ENCODE data around the gene HTR1B. TPM values are rescaled to one million over a fixed set of nuclear protein-coding genes. Genes with fewer than 3 reads are reported as not detected.
A peak's percentile ranks its signal among the peaks of the same experiment; 100 is the strongest.

HTR1B gene, protein sequence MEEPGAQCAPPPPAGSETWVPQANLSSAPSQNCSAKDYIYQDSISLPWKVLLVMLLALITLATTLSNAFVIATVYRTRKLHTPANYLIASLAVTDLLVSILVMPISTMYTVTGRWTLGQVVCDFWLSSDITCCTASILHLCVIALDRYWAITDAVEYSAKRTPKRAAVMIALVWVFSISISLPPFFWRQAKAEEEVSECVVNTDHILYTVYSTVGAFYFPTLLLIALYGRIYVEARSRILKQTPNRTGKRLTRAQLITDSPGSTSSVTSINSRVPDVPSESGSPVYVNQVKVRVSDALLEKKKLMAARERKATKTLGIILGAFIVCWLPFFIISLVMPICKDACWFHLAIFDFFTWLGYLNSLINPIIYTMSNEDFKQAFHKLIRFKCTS
- not detected for polyA plus RNA-seq (ENCODE audit: low read depth in 6 of 6)

DNA sequence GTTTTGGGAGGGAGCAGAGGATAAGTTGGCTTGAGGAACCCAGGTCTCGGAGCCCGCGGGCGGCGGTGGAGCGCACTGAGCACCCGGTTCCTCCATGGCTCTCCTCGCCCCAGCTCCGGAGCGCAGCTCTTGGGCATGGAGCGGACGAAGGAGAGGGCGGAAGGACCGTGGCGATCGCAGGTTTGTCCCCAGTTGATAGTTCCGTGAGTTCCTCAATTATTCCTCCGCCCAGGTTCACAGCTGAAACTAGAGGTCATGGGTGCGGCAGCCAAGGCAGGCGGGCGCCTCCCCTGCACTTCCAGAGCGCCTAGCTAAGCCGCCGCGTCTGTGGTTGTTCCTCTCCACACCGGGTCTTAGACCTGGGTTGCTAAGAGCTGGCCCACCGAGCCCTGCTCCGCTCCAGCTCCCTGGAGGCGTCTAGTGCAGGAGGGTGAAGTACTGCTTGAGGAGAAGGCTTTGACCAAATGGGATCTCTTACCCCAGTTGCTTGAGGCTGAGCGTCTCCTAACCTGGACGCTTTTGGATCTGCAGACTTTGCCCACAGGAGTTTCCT, at the start of gene HTR1B:
HTR1B (minus strand) TSS at position 184 of the 553 bp plus-strand sequence; CDS start at position 96, 88 bp downstream.
- DNase-seq (no peak), ATAC-seq (ENCODE audit: low read depth in 2 of 2) (no peak)
- H3K4me1 Mint-ChIP-seq = peaks cover 22 to 38% (median 25%) of the 10 kb centered on the region in 3 donors
- H3K4me3 Mint-ChIP-seq = peak within 1 kb of the TSS; percentile 42 to 88 (median 72)
- H3K9me3 Mint-ChIP-seq = peaks cover 0 to 24% (median 5%) of the 10 kb centered on the region in 7 donors
- peaks cover 0 to 25% of the 10 kb centered on the region in 2 donors for H3K36me3 Mint-ChIP-seq
- peaks cover 59 to 81% (median 79%) of the 10 kb centered on the region in 3 donors for H3K27me3 Mint-ChIP-seq
- peak within 1 kb of the TSS in 1 of 6 donors; percentile 67 for H3K27ac Mint-ChIP-seq

DNA sequence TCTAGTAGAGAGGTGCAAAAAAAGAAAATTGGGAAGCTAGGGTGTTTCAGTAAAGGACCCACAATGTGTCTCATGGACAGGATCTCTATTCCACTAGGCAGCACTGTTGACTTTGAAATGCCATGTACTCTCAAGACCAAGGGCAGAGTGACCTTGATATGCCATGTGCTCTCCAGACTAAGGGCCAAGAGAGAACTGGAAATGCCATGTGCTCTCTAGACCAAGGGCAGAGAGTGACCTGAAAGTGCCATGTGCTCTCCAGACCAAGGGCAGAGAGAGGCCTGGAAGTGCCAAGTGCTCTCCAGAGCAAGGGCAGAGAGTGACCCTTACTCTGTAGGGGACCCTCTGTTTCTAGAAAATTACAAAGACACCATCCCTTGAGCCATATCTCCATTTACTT, 49.3 kb upstream of the HTR1B start:
- H3K27me3 Mint-ChIP-seq = no peaks in the 10 kb centered on the region
- peak overlapping the region in 1 of 8 donors; percentile 61 for H3K4me3 Mint-ChIP-seq
- DNase-seq (no peak), ATAC-seq (ENCODE audit: low read depth in 2 of 2) (no peak)
- H3K27ac Mint-ChIP-seq = no peak overlapping the region
- H3K4me1 Mint-ChIP-seq = no peaks in the 10 kb centered on the region
- H3K9me3 Mint-ChIP-seq = peaks cover 11 to 30% (median 21%) of the 10 kb centered on the region in 7 donors
- no peaks in the 10 kb centered on the region for H3K36me3 Mint-ChIP-seq

DNA sequence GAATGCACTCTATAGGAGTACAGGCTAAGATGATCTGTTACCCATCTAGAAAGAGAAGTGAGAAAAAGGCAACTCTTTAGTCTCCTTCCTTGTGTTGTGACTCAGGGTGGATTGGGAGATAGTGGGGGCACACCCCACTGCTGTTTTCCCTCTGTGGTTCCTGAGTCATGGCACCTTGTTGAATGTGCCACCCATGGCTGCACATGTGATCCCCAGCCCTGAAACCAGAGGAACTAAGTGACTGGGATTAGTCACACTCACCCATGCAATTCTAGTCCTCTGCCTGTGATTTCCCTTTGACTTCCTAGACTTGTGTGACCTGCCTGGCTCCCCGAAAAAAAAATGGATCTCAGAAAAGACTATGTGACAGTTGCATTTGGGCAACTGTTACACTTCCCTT, 48.6 kb upstream of the HTR1B start:
- no peak overlapping the region for H3K4me3 Mint-ChIP-seq
- H3K27me3 Mint-ChIP-seq = no peaks in the 10 kb centered on the region
- no peaks in the 10 kb centered on the region for H3K4me1 Mint-ChIP-seq
- peaks cover 11 to 28% (median 24%) of the 10 kb centered on the region in 7 donors for H3K9me3 Mint-ChIP-seq
- DNase-seq (no peak), ATAC-seq (ENCODE audit: low read depth in 2 of 2) (no peak)
- H3K36me3 Mint-ChIP-seq = no peaks in the 10 kb centered on the region
- no peak overlapping the region for H3K27ac Mint-ChIP-seq

DNA sequence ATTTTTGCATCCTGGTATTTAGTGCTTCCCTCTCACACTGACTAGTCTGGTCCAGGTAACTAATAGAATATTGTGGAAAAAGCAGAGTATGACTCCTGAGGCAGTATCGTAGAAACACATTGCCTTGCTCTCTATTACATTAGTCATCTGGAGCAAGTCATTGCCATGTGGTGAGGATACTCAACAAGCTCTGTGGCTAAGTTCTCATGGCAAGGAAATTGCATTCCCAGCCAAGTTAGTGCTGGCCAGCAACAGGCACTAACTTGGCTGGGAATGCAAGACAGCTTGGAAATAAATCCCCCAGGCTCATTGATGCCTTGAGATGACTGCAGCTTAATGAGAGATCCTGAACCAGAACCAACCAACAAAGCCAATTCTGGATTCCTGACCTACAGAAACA, 39.7 kb upstream of the HTR1B start:
- H3K27me3 Mint-ChIP-seq = no peaks in the 10 kb centered on the region
- no peak for ATAC-seq (ENCODE audit: low read depth in 2 of 2)
- H3K9me3 Mint-ChIP-seq = peaks cover 0 to 4% (median 0%) of the 10 kb centered on the region in 7 donors
- no peaks in the 10 kb centered on the region for H3K36me3 Mint-ChIP-seq
- no peaks in the 10 kb centered on the region for H3K4me1 Mint-ChIP-seq
- DNase-seq = no peak
- no peak overlapping the region for H3K4me3 Mint-ChIP-seq
- H3K27ac Mint-ChIP-seq = no peak overlapping the region

DNA sequence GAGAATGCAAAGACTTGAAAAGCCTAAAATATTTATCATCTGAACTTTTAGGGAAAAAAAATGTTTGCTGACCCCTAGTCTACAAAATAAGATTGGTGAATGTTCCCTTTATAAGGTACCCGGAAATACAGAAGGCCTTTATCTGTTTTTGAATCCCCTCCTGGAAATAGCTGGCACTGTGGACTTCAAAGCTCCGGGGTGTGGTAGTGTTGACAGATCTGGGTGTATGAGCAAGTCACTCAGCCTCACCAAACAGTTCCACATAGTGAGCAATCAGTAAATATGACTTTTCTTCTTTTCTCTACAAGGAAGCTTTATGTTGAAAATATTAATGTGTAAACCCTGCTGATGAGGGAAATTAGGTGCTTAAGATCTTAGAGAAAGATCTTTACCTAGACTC, 29.2 kb upstream of the HTR1B start:
- Mint-ChIP-seq H3K27ac (no peak overlapping the region), H3K4me3 (no peak overlapping the region), H3K4me1 (no peaks in the 10 kb centered on the region), H3K27me3 (no peaks in the 10 kb centered on the region), H3K9me3 (peaks cover 0 to 5% (median 0%) of the 10 kb centered on the region in 7 donors), H3K36me3 (no peaks in the 10 kb centered on the region)
- ATAC-seq (ENCODE audit: low read depth in 2 of 2) (no peak), DNase-seq (no peak)

DNA sequence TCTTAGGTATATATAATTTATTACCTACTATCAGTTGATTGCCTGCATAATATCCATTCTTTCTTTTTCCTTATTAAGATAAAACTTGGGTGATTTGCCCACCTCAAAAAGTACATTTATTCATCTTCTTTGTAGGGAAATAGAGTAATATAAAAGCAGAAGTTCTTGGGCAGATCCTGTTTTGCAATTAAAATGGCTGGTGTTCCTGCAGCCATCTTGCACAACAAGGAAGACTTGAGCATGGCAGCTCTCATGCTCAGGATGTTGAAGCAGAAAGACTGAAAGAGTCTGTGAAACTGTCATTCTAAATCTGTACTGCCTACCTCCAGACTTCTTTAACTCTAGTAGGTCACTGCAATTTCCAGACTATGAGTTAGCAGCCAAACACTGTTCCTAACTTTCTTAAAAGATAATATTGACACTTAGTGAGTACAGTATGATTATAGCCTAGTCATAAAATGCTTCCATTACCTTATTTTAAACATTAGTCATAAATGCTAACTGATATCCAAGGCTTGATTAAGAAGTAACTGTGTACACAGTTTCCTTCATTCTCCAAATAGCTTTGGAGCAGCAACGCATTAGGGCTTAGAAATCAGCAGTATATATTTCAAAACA, 24.6 kb upstream of the HTR1B start:
- DNase-seq = no peak
- H3K36me3 Mint-ChIP-seq = no peaks in the 10 kb centered on the region
- H3K27ac Mint-ChIP-seq = no peak overlapping the region
- no peaks in the 10 kb centered on the region for H3K4me1 Mint-ChIP-seq
- H3K27me3 Mint-ChIP-seq = no peaks in the 10 kb centered on the region
- peaks cover 0 to 2% (median 0%) of the 10 kb centered on the region in 7 donors for H3K9me3 Mint-ChIP-seq
- no peak for ATAC-seq (ENCODE audit: low read depth in 2 of 2)
- no peak overlapping the region for H3K4me3 Mint-ChIP-seq

DNA sequence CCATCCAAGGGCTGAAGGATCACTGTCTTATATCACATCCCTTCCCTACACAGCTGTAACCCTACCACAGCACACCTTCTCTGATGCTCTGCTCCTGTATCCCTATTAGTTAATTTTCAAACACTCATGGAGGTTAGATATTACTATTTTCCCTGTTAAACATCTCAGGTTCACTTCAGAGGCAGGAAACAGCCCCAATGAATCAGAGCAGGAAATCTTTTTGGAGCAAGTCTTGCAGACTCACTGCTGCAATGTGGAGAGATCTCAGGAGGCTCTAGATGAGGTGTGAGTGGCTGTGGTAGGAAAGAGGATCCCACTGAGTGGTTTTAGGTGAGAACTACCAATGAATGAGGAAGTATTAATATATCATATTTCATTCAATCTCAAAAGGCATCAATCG, 19.7 kb upstream of the HTR1B start:
- Mint-ChIP-seq H3K27ac (no peak overlapping the region), H3K9me3 (no peaks in the 10 kb centered on the region)

DNA sequence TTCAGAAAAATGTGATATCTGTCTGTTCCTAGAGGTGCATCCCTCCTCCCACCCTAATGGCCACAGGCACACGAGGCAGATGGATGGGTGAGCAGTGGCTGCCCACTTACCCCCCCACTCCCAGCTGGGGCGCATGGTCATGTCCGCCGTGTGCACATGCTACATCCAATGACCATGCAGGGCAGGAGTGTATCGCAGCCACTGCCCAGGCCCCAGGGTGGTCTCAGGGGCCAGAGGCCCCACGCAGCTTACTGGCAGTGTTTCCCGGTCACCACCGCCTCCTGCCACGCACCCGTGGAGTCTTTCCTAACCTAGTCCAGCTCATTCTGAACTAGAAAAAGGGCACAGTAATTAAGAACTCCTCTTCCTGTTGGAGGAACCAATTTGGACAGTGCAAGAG, 11.7 kb upstream of the HTR1B start:
- ATAC-seq (ENCODE audit: low read depth in 2 of 2) = no peak
- no peak overlapping the region for H3K27ac Mint-ChIP-seq
- H3K36me3 Mint-ChIP-seq = no peaks in the 10 kb centered on the region
- peaks cover 0 to 10% (median 6%) of the 10 kb centered on the region in 3 donors for H3K27me3 Mint-ChIP-seq
- peaks cover 6 to 14% (median 7%) of the 10 kb centered on the region in 3 donors for H3K4me1 Mint-ChIP-seq
- DNase-seq = no peak
- peak overlapping the region in 2 of 8 donors; percentile 2 to 8 for H3K4me3 Mint-ChIP-seq
- peaks cover 0 to 9% (median 0%) of the 10 kb centered on the region in 7 donors for H3K9me3 Mint-ChIP-seq

More for the DNA sequence above, 19.7 kb upstream of the HTR1B start:
- Mint-ChIP-seq H3K4me1 (no peaks in the 10 kb centered on the region), H3K36me3 (no peaks in the 10 kb centered on the region), H3K27me3 (peaks cover 0 to 8% (median 0%) of the 10 kb centered on the region in 3 donors), H3K4me3 (no peak overlapping the region)
- ATAC-seq (ENCODE audit: low read depth in 2 of 2) (no peak), DNase-seq (no peak)

DNA sequence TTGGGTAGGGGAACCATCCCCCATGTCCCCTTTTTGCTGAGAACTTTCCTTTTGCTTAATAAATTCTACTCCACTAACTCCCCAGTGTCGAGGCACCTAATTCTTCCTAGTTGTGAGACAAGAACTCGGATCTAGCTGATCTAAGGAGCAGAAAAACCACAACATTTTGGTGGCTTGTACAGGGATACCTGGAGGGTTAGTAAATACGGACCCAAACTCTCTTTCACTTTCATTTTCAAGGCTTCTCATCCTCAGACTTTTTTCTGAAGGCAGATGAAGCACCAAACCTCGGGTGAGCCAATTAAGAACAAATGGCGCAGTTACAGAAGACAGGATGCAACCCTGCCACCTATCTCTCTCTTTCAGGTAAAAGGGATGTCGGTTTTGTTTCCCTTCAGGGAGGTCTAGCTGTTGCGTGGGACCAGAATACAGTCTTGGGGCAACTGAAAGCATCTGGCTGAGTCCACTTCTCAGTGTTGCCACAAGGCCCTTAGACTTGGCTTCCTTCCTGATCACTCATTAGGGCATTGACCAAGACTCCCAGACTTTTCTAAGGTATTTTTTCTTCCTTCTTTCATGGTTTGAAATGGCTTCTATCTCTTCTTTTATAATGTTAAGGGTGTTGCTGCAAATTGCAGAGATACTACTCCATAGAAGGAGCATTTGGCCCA, 11.1 kb upstream of the HTR1B start:
- Mint-ChIP-seq H3K4me1 (peaks cover 6 to 14% (median 7%) of the 10 kb centered on the region in 3 donors), H3K27me3 (peaks cover 0 to 9% (median 8%) of the 10 kb centered on the region in 3 donors), H3K4me3 (peak overlapping the region in 7 of 8 donors; percentile 8 to 49 (median 16)), H3K27ac (peak overlapping the region in 1 of 6 donors; percentile 15), H3K9me3 (peaks cover 0 to 9% (median 0%) of the 10 kb centered on the region in 7 donors), H3K36me3 (no peaks in the 10 kb centered on the region)
- ATAC-seq (ENCODE audit: low read depth in 2 of 2) (no peak), DNase-seq (no peak)

DNA sequence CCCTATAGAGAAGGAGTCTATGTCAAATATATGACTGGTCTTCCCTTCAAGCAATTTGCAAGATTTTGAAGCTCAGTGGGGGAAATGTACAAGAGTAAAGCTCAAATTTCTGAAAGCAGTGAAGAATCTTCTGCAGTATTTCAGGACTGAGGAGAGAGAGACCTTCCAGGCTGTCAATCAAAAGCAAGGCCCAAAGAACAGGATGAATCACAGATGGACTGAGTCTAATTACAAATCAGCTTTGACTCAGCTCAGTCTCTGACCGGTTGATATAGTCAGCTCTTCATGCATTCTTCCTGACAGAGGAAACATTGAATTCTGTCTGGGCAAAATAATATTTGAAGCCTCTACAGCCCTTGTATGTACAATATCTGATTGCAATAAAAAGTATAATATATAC, 7.7 kb upstream of the HTR1B start:
- peaks cover 0 to 10% (median 4%) of the 10 kb centered on the region in 7 donors for H3K9me3 Mint-ChIP-seq
- peaks cover 13 to 26% (median 15%) of the 10 kb centered on the region in 3 donors for H3K4me1 Mint-ChIP-seq
- H3K27ac Mint-ChIP-seq = no peak overlapping the region
- DNase-seq (no peak), ATAC-seq (ENCODE audit: low read depth in 2 of 2) (no peak)
- no peak overlapping the region for H3K4me3 Mint-ChIP-seq
- peaks cover 0 to 7% of the 10 kb centered on the region in 2 donors for H3K36me3 Mint-ChIP-seq
- peaks cover 20 to 34% (median 21%) of the 10 kb centered on the region in 3 donors for H3K27me3 Mint-ChIP-seq

DNA sequence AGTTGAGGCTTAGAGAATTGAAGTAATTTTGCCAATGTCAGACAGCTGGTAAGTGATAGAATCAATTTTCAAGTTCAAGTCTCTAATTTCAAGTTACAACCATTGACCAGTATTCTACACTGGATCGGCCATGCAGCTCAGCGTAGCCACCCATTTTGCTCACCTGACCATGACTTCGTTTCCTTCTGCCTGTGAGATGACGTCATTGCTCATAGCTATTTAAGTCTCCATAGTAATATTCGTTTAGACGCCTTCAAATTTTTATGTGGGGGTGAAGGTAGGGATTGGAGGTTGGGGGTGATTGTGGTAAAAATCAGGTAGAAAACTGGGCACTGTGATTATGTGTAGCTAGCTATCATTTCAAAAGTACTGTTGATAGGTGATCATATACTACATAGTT, 5.6 kb upstream of the HTR1B start:
- peaks cover 0 to 7% of the 10 kb centered on the region in 2 donors for H3K36me3 Mint-ChIP-seq
- H3K9me3 Mint-ChIP-seq = peaks cover 0 to 13% (median 0%) of the 10 kb centered on the region in 7 donors
- ATAC-seq (ENCODE audit: low read depth in 2 of 2) (no peak), DNase-seq (no peak)
- H3K4me1 Mint-ChIP-seq = peaks cover 10 to 26% (median 13%) of the 10 kb centered on the region in 3 donors
- no peak overlapping the region for H3K27ac Mint-ChIP-seq
- H3K4me3 Mint-ChIP-seq = no peak overlapping the region
- H3K27me3 Mint-ChIP-seq = peaks cover 36 to 54% (median 41%) of the 10 kb centered on the region in 3 donors

DNA sequence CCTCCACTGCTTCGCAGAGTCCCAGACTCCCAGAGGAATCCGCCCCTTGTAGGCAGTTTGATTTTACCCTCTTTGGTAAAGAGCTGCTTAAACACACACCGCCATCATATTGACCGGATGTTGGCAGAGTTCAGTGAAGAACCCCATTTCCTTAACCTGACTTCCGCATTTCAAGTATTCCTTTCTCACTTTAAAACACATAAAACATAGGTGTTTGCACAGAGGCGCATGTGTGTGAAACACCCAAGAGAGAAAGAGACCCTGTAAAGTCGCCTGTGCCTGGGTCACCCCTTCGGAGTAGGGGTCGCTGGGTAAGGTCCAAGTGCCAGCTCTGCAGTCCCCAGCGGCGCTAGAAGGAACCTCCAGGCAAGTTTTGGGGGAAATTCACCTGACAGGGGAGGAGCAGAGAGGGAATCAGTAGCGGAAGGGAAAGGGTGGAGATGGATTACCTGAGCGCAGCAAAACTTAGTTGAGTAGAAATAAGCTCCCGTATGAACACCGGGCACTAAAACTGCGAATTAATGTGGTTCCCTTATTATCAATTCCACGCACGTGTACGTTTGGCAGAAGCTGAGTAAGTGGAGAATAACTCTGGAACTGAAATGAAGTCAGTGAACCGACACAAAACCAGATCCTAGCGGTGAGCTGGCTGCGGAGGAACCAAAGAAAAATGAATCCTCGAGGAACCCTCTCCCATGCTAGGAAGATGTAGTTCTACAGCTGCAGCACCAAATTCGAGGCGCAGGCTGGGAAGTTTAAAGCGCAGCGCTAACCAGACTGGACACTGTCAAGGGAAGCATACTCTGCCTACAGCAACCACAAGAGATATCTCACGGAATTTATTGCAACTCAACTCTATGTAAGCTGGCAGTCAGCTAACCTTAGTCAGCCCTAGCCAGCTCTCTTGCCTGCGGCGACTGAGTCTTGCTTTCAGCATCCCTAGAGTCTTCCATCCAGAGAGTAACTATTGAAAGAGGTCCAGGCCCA, 3.5 kb upstream of the HTR1B start:
- Mint-ChIP-seq H3K4me3 (peak overlapping the region; percentile 81 to 96 (median 92)), H3K36me3 (peaks cover 0 to 22% of the 10 kb centered on the region in 2 donors), H3K4me1 (peaks cover 22 to 38% (median 25%) of the 10 kb centered on the region in 3 donors), H3K27ac (peak overlapping the region in 3 of 6 donors; percentile 55 to 73 (median 61)), H3K27me3 (peaks cover 50 to 75% (median 59%) of the 10 kb centered on the region in 3 donors), H3K9me3 (peaks cover 0 to 24% (median 5%) of the 10 kb centered on the region in 7 donors)
- peak; percentile 57 for ATAC-seq (ENCODE audit: low read depth in 2 of 2)
- no peak for DNase-seq

Measured in naive B cell (primary cell).